Nucleus accumbens (tissue), 56 donors: Measurements from ENCODE around the gene SRGAP3.
"Not testable (repeated sequence)": the region's sequence is repeated elsewhere in the genome, so short reads cannot be mapped to it uniquely, and the experiment has no call there.

Experiments
- DNase-seq, 56 donors: peaks; one replicate each; lab custom pipeline; 2025; lab: John Stamatoyannopoulos, UW

The SRGAP3 gene

DNA sequence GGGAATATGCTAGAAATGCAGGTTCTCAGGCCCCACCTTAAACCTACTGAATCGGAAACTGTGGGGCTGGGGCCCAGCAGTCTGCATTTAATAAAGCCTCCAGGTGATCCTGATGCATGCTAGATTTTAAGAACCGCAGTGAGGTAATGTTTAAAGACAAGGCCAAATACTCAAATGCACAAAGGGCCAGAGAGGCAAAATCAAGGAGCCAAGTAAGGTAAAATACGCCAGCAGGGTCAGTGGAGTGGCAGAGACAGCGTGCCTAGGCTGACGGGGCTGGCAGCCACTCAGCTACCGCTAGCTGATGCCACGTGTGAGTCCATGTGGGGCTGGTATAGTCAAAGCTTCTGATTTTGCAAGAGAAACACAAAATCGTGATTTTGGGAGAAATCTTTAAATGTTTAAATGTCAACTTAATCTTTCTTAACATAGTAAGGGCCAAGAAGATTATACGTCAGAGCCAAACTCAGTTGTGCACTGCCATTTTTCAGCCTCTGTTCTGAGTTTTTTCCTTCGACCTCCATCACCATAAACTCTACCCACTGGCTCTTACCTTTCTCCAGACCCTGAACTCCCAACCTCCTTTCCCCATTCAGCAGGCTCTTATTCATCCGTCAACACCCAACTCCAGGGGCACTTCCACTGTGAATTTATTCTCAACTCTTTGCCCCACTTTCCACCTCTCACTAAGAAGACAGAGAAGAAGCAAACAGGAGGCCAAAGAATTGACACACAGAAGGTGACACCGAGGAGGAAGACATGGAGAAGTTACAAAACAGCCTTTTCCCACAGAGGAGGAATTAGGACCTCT, 149.5 kb downstream of the SRGAP3 start:
- DNase-seq, result peak in 2 of 56 donors; percentile 4 to 24

GRCh38 chr3:9098716-9099675, 150.4 kb downstream of the SRGAP3 start:
- DNase-seq, result peak in 47 of 56 donors; percentile 22 to 85 (median 60)

DNA sequence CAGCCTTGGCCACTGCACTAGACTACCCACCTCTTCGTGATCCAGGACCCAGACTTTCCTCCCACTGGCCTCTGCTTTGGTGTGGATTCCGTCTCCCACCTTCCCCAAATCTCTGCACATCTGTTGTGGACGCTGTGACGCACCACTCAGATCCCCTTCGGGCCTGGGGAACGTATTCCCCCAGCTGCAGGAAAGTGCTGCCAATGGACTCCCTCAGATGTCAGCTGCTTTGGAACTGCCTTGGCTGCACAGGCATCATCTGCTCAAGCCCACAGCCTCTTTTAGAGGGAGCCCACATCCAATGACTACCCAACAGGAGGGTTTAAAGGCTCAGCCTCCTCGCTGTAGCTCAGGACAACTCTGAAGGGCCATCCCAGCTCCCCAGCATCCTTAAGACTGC, 152.0 kb downstream of the SRGAP3 start:
- peak in 5 of 56 donors; percentile 12 to 36 (median 15) for DNase-seq

DNA sequence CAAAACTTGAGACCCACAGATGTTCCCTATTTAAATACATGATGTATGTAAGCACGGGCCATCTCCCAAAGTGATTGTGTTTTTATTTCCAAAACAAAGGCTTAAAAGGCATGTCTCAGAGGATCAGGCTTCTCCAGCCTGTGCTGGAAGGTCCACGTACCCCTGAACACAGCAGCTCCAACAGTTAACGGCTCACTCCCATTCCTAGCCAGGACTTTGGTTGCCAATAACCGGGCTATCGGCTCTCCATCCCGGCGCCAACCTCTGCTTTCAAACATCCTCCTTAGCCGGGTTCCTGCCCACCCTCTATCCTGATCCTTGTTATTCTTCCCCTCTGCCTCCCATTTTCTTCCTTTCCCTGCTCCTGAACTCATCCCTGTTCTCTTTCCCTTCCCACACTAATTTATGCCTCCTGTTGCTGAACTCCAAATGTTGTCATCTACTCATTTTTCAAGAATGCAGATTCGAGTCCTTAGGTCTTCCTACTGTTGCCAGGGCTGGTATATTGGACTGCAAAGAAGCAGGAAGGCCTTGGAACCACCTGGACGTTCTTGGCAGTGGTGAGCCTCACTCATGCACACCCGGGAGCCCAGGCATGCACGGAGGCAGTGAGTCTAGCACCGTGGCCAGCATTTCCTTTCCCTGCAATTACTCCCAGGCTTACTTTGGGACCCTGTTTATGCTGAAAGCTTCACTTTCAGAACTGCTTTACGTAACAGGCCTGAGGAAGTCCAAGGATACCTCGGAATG, 157.8 kb downstream of the SRGAP3 start:
- peak in 1 of 56 donors; percentile 20 for DNase-seq

DNA sequence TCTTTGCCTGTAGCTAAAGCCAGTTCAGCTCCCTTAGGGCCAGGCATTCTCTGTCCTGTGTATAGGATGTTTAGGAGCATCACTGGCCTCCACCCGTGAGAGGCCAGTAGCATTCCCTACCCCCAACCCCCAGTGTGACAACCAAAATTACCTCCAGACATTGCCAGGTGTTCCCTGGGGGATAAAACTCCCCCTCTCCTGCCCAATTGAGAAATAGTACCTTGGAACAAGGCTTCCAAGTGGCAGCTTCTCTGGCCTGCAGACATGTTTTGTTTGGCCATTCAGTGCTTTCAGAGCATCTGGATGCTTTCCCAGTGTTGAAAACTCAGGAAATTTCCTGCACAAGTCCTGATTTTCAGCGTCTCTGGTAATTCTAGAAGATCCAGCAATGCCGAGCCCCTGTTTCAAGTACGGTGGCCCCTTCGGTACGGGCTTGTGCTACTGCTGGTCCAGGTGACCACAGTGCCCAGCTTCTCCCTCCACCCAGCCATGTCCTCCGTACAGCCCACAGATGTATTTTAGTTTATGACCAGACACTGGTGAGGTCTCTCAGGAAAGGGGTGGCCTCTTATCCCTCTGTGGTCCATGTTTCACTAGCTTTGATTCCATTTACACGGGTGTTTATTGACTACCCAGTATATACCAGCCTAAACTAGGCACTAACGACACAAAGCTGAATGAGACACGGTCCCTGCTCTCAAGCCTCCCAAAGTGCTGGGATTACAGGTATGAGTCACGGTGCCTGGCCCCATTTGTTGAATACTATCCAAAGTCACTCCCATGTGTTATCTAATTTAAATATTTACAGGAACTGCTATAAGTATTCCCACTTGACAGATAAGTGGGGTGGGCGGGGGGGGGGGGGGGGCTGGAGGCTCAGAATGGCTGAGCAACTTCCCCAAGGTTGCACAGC, 160.7 kb downstream of the SRGAP3 start:
- peak in 11 of 56 donors; percentile 12 to 53 (median 30) for DNase-seq

DNA sequence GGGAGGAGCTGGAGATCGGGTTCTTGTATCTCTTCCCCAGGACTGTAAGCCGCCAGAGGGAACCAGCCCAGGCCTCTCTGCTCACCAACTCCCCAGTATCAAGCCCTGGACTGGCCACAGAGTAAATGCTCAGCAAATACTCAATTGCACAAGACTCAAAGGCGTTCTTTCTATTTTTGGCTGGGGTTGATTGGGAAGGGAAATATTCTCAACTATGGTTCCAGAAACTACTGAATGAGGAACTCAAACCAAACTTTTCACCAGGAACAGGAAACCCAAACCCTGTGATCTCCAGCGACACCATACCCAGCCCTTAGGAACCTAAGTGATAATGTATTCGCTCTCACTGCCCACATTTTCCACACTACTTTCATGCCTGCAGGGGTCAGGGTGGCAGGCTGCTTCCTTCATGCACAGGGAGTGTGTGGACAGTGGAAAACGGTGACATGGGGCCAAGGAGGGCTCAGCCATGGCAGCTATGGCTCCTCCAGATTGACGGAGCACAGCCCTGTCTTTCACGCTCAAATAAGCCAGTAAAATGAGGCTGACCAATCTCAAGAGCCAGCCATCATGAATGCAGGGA, 161.5 kb downstream of the SRGAP3 start:
- peak in 9 of 56 donors; percentile 13 to 63 (median 28) for DNase-seq

- DNase-seq, result not testable (repeated sequence)
Observed at GRCh38 chr3:9085428-9085827, 164.0 kb downstream of the SRGAP3 start.

DNA sequence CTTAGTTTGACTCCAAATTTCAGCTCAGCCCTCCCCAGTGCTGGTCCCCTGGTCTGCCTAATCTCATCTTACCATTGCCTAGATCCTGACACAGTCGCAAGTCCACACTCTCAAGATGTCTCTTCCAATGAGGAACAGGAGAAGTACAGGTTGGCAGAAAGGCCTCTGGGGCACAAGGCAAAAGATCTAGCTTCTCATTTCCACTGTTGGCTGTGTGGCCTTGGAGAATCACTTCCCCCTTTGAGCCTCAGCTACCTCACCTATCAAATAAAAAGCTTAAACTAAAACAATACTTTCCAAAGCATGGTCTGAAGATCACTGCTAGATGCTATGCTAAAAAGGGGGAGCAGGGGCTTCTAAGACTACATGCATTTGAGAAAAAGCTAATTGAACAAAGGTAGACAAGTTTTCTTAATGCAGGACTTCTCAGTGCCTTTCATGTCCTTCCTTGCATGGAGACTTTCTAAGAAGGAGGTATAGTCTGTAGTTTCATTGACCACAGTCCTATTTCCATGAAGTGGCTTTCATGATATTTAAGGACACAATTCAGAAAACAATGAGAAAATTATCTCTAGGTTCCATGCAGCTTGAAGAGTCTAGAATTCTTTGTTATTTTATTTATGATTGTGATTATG, 168.1 kb downstream of the SRGAP3 start:
- DNase-seq, result no peak

DNA sequence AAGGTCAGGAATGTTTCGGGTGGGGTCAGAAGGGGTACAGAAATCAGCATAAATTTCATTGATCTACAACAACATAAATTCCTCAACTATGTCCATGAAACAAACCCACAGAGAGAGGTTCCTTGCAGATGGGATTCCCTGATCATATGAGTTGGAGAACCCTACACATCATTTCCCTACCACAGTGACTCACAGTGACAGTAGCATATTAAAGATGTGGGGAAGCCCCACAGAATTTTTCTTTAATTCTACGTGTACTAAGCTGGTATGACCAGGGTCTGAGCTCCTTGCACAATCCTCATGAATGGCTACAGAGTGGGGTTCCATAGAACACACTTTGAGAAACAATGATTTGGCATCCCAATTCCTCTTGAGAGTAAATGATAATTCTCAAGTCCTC, 169.3 kb downstream of the SRGAP3 start:
- DNase-seq, result no peak

- DNase-seq, result no peak
Observed at GRCh38 chr3:9079676-9080075, 169.8 kb downstream of the SRGAP3 start.

- no peak for DNase-seq
Observed at GRCh38 chr3:9078561-9079240, 170.7 kb downstream of the SRGAP3 start.

DNA sequence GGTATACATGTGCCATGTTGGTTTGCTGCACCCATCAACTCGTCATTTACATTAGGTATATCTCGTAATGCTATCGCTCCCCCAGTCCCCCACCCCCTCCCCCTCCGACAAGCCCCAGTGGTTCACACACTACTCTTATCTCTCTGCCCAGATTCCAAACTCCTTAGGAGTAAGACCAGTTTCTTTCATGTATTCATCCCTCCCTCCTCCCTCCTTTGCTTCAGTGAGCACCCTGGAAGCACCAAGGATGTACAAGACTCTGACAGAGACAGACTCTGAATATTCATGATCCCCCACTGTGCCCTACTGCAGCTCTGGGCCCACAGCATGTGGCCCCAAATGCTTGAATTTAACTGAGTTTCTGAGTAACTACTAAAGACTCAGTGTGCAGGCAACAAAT, 172.4 kb downstream of the SRGAP3 start:
- no peak for DNase-seq

DNA sequence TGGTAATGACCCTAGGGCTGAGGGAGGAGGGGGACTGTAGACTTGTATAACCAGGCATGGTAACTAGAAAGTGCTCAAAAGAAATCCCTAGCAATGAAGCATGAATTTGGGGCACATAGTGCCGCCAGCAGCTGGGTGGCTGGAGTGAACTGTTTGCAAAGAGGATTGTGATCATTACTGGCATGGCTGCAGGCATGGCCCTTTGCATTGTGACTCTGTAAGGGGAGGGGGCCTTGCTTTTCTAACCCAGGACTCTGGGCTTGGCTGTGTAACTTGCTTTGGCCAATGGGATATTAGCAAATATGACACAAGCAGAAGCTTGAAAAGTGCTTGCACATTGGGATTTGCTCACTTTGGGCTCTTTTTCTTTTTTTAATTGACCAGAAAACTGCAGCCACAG, 173.7 kb downstream of the SRGAP3 start:
- DNase-seq, result no peak

- no peak for DNase-seq
Observed at GRCh38 chr3:9074079-9074478, 175.4 kb downstream of the SRGAP3 start.

DNA sequence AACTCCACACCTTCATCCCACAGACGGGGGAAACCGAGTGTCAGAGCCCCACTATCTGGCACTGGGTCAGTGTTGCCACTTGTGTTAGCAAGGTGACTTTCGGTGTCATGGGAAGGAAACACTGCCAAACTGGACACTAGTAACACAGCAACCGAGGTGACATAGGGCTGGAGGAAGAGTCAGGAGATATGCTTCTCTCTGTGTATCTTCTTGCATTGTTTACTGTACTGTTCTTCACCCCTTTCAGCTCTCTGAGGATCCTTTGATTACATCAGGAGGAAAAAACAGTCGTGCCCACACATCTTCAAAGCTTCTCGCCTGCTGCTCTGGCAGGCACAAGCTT, 176.8 kb downstream of the SRGAP3 start:
- no peak for DNase-seq

DNA sequence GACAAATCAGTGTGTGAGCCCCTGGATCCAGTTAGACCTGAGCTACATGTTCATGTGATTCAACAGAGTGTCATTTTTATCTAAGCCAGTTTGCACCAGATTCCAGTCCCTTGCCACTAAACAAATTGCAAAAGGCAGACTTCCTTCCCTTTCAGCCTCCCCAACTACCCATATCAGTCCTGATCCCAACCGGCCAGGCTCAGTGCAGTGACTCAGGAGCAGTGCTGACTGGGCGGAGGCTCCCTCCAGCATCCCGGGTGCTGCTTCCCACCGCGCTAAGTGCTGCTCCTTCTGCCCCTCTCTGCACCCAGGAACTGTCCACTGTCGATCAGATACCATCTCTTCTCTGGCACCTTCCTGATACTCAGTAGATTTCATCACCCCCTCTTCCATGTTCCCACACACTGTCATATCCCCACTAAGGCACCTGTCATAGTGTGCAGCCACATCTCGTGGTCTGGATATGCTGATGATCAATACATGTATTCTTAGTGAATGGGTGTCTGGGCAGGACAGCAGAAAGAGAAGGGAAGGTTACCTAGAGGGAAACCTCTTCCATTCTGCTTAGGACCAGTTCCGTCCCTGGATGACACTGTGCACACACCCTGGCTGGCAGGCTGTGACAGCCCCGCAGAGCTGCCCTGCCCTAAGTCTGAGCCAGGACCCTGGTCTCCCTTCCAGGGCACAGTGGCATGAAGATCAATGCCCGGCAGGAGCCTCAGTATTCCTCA, 177.3 kb downstream of the SRGAP3 start:
- no peak for DNase-seq

GRCh38 chr3:9070961-9071360, 178.5 kb downstream of the SRGAP3 start:
- no peak for DNase-seq

- DNase-seq, result no peak
Observed at GRCh38 chr3:9069971-9070370, 179.5 kb downstream of the SRGAP3 start.
